Erythroblast (primary cell): Measurements from ENCODE around the gene PER2.

Experiments used
- GATA1 ChIP-seq: IDR thresholded peaks from 2 replicates; pipeline ENCODE4 v1.6.1; 2011; ENCODE audit warnings: low read depth, mild to moderate bottlenecking, control low read depth, low read length, moderate library complexity
- POLR2A ChIP-seq: IDR thresholded peaks from 2 replicates; pipeline ENCODE4 v1.6.1; 2011; ENCODE audit warnings: mild to moderate bottlenecking, low read length

DNA sequence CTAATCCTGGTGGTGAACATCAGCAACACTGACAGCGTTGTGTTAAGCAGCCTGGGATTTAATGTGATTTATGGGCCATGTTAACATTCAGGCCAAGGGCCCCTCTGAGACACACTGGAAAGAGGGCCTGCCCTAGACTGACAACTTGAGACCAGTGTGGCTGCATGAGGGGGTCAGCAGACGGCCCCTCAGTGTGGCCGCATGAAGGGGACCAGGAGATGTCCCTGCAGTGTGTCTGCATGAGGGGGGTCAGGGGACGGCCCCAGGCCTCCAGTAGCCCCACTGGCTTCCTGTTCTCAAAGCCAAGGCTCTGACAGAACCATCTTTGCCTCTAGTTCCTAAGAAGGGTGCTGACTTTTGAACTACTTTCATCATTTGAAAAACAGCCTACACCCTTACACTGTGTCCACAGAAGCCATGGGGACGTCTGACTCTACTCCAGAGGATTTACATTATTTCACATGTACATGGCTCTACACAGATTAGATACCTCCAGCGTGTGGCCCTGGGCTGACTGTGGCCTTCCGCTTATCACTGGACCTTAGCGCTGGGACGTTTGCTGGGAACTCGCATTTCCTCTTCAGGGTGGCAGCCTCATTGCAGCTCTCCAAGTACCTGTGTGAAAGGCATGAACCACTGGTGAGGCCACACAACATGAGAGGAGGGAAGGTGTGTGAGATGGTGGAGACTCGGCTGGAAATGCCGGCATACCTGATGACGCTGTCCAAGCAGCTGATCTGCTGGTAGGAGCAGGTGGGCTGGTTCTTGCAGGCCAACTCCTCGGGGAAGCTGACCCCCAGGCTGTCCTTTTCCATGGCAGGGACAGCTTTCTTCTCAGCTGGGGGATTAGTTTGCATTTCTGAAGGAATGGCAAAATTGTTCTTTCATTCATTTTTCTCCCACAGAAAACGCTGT, 30.4 kb downstream of the PER2 start:
- no peak for TF ChIP-seq POLR2A
- no peak for TF ChIP-seq GATA1
